Trophoblast cell (in vitro differentiated cells and primary cell): ENCODE measurements around the gene MAN1A1.

ENCODE experiments used
- DNase-seq, 2 donors: peaks; one replicate each; pipeline ENCODE4 v3.0.0-alpha.2; 2016
- H2AFZ ChIP-seq: 2 replicates; pipeline ENCODE4 v1.6.1; 2013; ENCODE audit warnings: low read length, moderate library complexity, mild to moderate bottlenecking; ENCODE audit not compliant: insufficient read depth, poor library complexity
- H2AK5ac ChIP-seq: 2 replicates; pipeline ENCODE4 v1.6.1; 2013; ENCODE audit warnings: mild to moderate bottlenecking, low read length
- H2BK120ac ChIP-seq: 2 replicates; pipeline ENCODE4 v1.6.1; 2013; ENCODE audit warnings: low read length, mild to moderate bottlenecking, moderate library complexity; ENCODE audit not compliant: insufficient read depth, poor library complexity
- H2BK12ac ChIP-seq: 2 replicates; pipeline ENCODE4 v1.6.1; 2013; ENCODE audit warnings: mild to moderate bottlenecking, low read length, moderate library complexity
- H2BK5ac ChIP-seq: 2 replicates; pipeline ENCODE4 v1.6.1; 2013; ENCODE audit warnings: low read length, low read depth, moderate library complexity, mild to moderate bottlenecking; ENCODE audit not compliant: poor library complexity
- H3K14ac ChIP-seq: 2 replicates; pipeline ENCODE4 v1.6.1; 2013; ENCODE audit warnings: mild to moderate bottlenecking, low read length
- H3K18ac ChIP-seq: 2 replicates; pipeline ENCODE4 v1.6.1; 2013; ENCODE audit warnings: mild to moderate bottlenecking, low read length
- H3K23ac ChIP-seq: 2 replicates; pipeline ENCODE4 v1.6.1; 2013; ENCODE audit warnings: low read length
- H3K27ac ChIP-seq: 2 replicates; pipeline ENCODE4 v1.5.1; 2013; ENCODE audit warnings: low read depth, mild to moderate bottlenecking, inconsistent platforms, low read length, moderate library complexity
- H3K27me3 ChIP-seq: 2 replicates; pipeline ENCODE4 v1.6.1; 2013; ENCODE audit warnings: inconsistent platforms, mild to moderate bottlenecking, low read length, moderate library complexity; ENCODE audit not compliant: insufficient read depth
- H3K36me3 ChIP-seq, 2 experiments: 1 replicate in 1 of 2; 2 replicates in 1 of 2; pipeline ENCODE4 v1.6.1; 2013; ENCODE audit warnings: low read length in 2 of 2, mild to moderate bottlenecking in 2 of 2, moderate library complexity in 1 of 2; ENCODE audit not compliant: insufficient read depth in 2 of 2, control insufficient read depth in 1 of 2
- H3K4ac ChIP-seq: 2 replicates; pipeline ENCODE4 v1.6.1; 2013; ENCODE audit warnings: low read depth, mild to moderate bottlenecking, low read length, moderate library complexity
- H3K4me1 ChIP-seq, 2 experiments: 1 replicate in 1 of 2; 2 replicates in 1 of 2; pipeline ENCODE4 v1.6.1; 2013; ENCODE audit warnings: low read length in 2 of 2, mild to moderate bottlenecking in 2 of 2, moderate library complexity in 1 of 2; ENCODE audit not compliant: insufficient read depth in 2 of 2, control insufficient read depth in 1 of 2
- H3K4me2 ChIP-seq: 2 replicates; pipeline ENCODE4 v1.6.1; 2013; ENCODE audit warnings: inconsistent platforms, mild to moderate bottlenecking, low read length, moderate library complexity
- H3K4me3 ChIP-seq: 2 replicates; pipeline ENCODE4 v1.5.1; 2013; ENCODE audit warnings: mild to moderate bottlenecking, low read depth, low read length, inconsistent platforms
- H3K79me1 ChIP-seq: one replicate; pipeline ENCODE4 v1.6.1; 2013; ENCODE audit warnings: low read length
- H3K79me2 ChIP-seq: 2 replicates; pipeline ENCODE4 v1.6.1; 2013; ENCODE audit warnings: low read length, mild to moderate bottlenecking; ENCODE audit not compliant: control insufficient read depth, insufficient read depth, poor library complexity
- H3K9ac ChIP-seq: 2 replicates; pipeline ENCODE4 v1.6.1; 2013; ENCODE audit warnings: mild to moderate bottlenecking, low read length
- H3K9me3 ChIP-seq: 2 replicates; pipeline ENCODE4 v1.6.1; 2013; ENCODE audit warnings: low read depth, mild to moderate bottlenecking, control low read depth, inconsistent platforms, low read length; ENCODE audit not compliant: insufficient read depth
- H4K12ac ChIP-seq: 2 replicates; pipeline ENCODE4 v1.6.1; 2013; ENCODE audit warnings: low read depth, mild to moderate bottlenecking, low read length, moderate library complexity
- H4K8ac ChIP-seq: 2 replicates; pipeline ENCODE4 v1.6.1; 2013; ENCODE audit warnings: low read depth, mild to moderate bottlenecking, low read length, moderate library complexity
- H4K91ac ChIP-seq: one replicate; pipeline ENCODE4 v1.6.1; 2013; ENCODE audit warnings: low read depth, mild to moderate bottlenecking, low read length, moderate library complexity
- WGBS: extraction: QIAGEN DNeasy Blood & Tissue Kit; methylation state at CpG from one replicate; pipeline ENCODE4 v1.1.7; 2013; ENCODE audit warnings: missing lambda C conversion rate; ENCODE audit not compliant: insufficient read length, insufficient coverage; ENCODE audit errors: extremely low coverage; 5-methylcytosine and 5-hydroxymethylcytosine counted together

The MAN1A1 gene

DNA sequence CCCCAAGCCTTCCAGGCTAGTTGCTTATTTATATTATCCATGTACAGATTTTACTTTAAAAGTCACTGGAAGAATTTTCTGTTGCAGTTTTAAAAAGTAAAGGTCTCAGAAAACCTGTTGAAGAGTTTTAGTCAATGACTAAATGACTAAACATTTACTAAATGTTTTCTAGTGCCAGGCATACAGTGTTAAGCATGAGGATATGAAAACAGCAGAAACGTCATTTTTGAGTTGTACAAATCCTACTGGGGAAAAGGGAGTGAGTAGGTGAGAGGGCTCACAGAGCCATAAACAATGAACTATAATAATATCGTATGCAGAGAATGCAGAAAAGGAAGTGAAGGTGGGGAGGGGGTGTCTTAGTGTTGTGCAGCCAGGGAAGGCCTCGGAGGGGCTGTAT is 66.3 kb downstream of the MAN1A1 start:
- no CpG with 5 or more reads among the region's 3 CpGs for WGBS
- no peaks in the 10 kb centered on the region for H3K9me3 ChIP-seq
- H2AK5ac ChIP-seq: no peak overlapping the region
- H3K23ac ChIP-seq: no peak overlapping the region
- peak in 1 of 2 donors; percentile 33 for DNase-seq
- no peak overlapping the region for H3K9ac ChIP-seq
- H3K79me1 ChIP-seq: no peaks in the 10 kb centered on the region
- H3K27me3 ChIP-seq: no peaks in the 10 kb centered on the region
- no peak overlapping the region for H3K4me2 ChIP-seq
- H3K4me1 ChIP-seq: no peaks in the 10 kb centered on the region
- H4K12ac ChIP-seq: no peak overlapping the region
- no peak overlapping the region for H3K27ac ChIP-seq
- no peak overlapping the region for H3K4me3 ChIP-seq
- H2AFZ ChIP-seq: no peak overlapping the region
- no peak overlapping the region for H3K4ac ChIP-seq
- H4K8ac ChIP-seq: no peak overlapping the region
- peaks cover 3 to 4% of the 10 kb centered on the region in 2 experiments for H3K36me3 ChIP-seq
- H2BK120ac ChIP-seq: no peak overlapping the region
- no peak overlapping the region for H3K18ac ChIP-seq
- H3K14ac ChIP-seq: no peak overlapping the region
- no peak overlapping the region for H2BK5ac ChIP-seq
- no peak overlapping the region for H2BK12ac ChIP-seq
- no peak overlapping the region for H4K91ac ChIP-seq
- no peaks in the 10 kb centered on the region for H3K79me2 ChIP-seq

- no peaks in the 10 kb centered on the region for H3K79me2 ChIP-seq
- H2BK5ac ChIP-seq: no peak overlapping the region
- H3K18ac ChIP-seq: no peak overlapping the region
- no peak for DNase-seq
- no peak overlapping the region for H2AK5ac ChIP-seq
- H3K4me1 ChIP-seq: no peaks in the 10 kb centered on the region
- H4K12ac ChIP-seq: no peak overlapping the region
- no peak overlapping the region for H3K23ac ChIP-seq
- H4K8ac ChIP-seq: no peak overlapping the region
- H3K9me3 ChIP-seq: no peaks in the 10 kb centered on the region
- no peak overlapping the region for H3K4me2 ChIP-seq
- H3K79me1 ChIP-seq: no peaks in the 10 kb centered on the region
- no peak overlapping the region for H3K14ac ChIP-seq
- no peak overlapping the region for H2BK120ac ChIP-seq
- H4K91ac ChIP-seq: no peak overlapping the region
- no peak overlapping the region for H3K27ac ChIP-seq
- peaks cover 3 to 4% of the 10 kb centered on the region in 2 experiments for H3K36me3 ChIP-seq
- no peak overlapping the region for H2BK12ac ChIP-seq
- H3K27me3 ChIP-seq: no peaks in the 10 kb centered on the region
- no CpG with 5 or more reads among the region's 2 CpGs for WGBS
- H2AFZ ChIP-seq: no peak overlapping the region
- H3K9ac ChIP-seq: no peak overlapping the region
- no peak overlapping the region for H3K4ac ChIP-seq
- H3K4me3 ChIP-seq: no peak overlapping the region
Observed at GRCh38 chr6:119280668-119281067, 68.9 kb downstream of the MAN1A1 start.

DNA sequence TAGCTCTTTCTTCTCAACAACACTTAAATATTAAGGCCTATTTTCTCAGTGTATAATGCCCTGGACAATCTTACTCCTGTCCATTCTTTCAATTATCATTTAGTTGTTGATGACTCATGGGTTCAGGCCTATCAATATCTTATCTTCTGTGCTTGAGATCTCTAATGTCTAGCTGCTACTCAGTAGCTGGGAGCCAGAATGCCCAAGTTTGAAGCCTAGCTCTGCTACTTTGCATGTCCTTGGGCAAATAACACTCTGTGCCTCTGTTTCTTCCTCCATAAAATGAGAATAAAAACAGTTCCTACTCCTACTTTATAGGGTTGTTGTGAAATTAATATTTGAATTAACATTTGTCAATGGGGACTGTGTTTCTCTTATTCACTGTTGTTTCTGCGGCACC is 69.5 kb downstream of the MAN1A1 start:
- H2BK12ac ChIP-seq: no peak overlapping the region
- no CpG with 5 or more reads among the region's 1 CpG for WGBS
- no peaks in the 10 kb centered on the region for H3K4me1 ChIP-seq
- no peak overlapping the region for H3K4me2 ChIP-seq
- no peak overlapping the region for H3K27ac ChIP-seq
- H3K4me3 ChIP-seq: no peak overlapping the region
- no peaks in the 10 kb centered on the region for H3K9me3 ChIP-seq
- no peak overlapping the region for H3K18ac ChIP-seq
- H3K36me3 ChIP-seq: peaks cover 3 to 4% of the 10 kb centered on the region in 2 experiments
- H3K27me3 ChIP-seq: no peaks in the 10 kb centered on the region
- H2BK5ac ChIP-seq: no peak overlapping the region
- no peak overlapping the region for H2BK120ac ChIP-seq
- H4K12ac ChIP-seq: no peak overlapping the region
- no peak overlapping the region for H3K14ac ChIP-seq
- H2AFZ ChIP-seq: no peak overlapping the region
- DNase-seq: no peak
- no peak overlapping the region for H4K91ac ChIP-seq
- no peak overlapping the region for H3K23ac ChIP-seq
- no peak overlapping the region for H3K9ac ChIP-seq
- no peak overlapping the region for H3K4ac ChIP-seq
- H3K79me1 ChIP-seq: no peaks in the 10 kb centered on the region
- no peak overlapping the region for H2AK5ac ChIP-seq
- H3K79me2 ChIP-seq: no peaks in the 10 kb centered on the region
- no peak overlapping the region for H4K8ac ChIP-seq

- Histone ChIP-seq H3K4me3 (no peak overlapping the region), H2BK120ac (no peak overlapping the region), H2AFZ (no peak overlapping the region), H4K8ac (no peak overlapping the region), H3K27ac (no peak overlapping the region), H3K4me1 (no peaks in the 10 kb centered on the region), H3K79me1 (no peaks in the 10 kb centered on the region), H3K27me3 (no peaks in the 10 kb centered on the region), H2BK5ac (no peak overlapping the region), H3K9ac (no peak overlapping the region), H3K4me2 (no peak overlapping the region), H4K12ac (no peak overlapping the region), H3K14ac (no peak overlapping the region), H3K36me3 (peaks cover under 1 to 4% of the 10 kb centered on the region in 2 experiments), H4K91ac (no peak overlapping the region), H3K79me2 (no peaks in the 10 kb centered on the region), H2BK12ac (no peak overlapping the region), H3K18ac (no peak overlapping the region), H3K9me3 (no peaks in the 10 kb centered on the region), H2AK5ac (no peak overlapping the region), H3K4ac (no peak overlapping the region), H3K23ac (no peak overlapping the region)
- WGBS: no CpG with 5 or more reads among the region's 2 CpGs
- no peak for DNase-seq
Observed at GRCh38 chr6:119278625-119279024, 70.9 kb downstream of the MAN1A1 start.
